IPS DF 6.9 (cell line): Measurements from ENCODE around the gene BTBD7.

Experiments
- DNase-seq: peaks from one replicate; pipeline ENCODE4 v3.0.0-alpha.2; 2013; ENCODE audit warnings: low read depth, low spot score
- H3K27ac ChIP-seq: one replicate; pipeline ENCODE4 v1.5.1; 2013; ENCODE audit warnings: low read length, control low read depth
- H3K27me3 ChIP-seq: 2 replicates; pipeline ENCODE4 v1.6.1; 2013; ENCODE audit warnings: mild to moderate bottlenecking, low read length; ENCODE audit not compliant: control insufficient read depth, insufficient read depth
- H3K36me3 ChIP-seq: 2 replicates; pipeline ENCODE4 v1.6.1; 2013; ENCODE audit warnings: low read length; ENCODE audit not compliant: control insufficient read depth, insufficient read depth
- H3K4me1 ChIP-seq: 2 replicates; pipeline ENCODE4 v1.6.1; 2013; ENCODE audit warnings: low read length; ENCODE audit not compliant: control insufficient read depth, insufficient read depth
- H3K4me3 ChIP-seq: 2 replicates; pipeline ENCODE4 v1.5.1; 2013; ENCODE audit warnings: mild to moderate bottlenecking, low read length
- H3K9me3 ChIP-seq: 2 replicates; pipeline ENCODE4 v1.6.1; 2013; ENCODE audit warnings: low read length, inconsistent platforms; ENCODE audit not compliant: control insufficient read depth, insufficient read depth
- WGBS: extraction: QIAGEN DNeasy Blood & Tissue Kit; methylation state at CpG from one replicate; pipeline ENCODE4 v1.1.7; 2013; ENCODE audit warnings: mixed read lengths, missing lambda C conversion rate; ENCODE audit not compliant: insufficient read length, insufficient coverage; 5-methylcytosine and 5-hydroxymethylcytosine counted together

The BTBD7 gene

GRCh38 chr14:93199031-93199430 is 133.8 kb downstream of the BTBD7 start:
- Histone ChIP-seq H3K9me3 (no peaks in the 10 kb centered on the region), H3K4me1 (no peaks in the 10 kb centered on the region), H3K27ac (no peak overlapping the region), H3K36me3 (no peaks in the 10 kb centered on the region), H3K4me3 (no peak overlapping the region), H3K27me3 (no peaks in the 10 kb centered on the region)
- WGBS = no CpG with 5 or more reads among the region's 4 CpGs
- DNase-seq = no peak

- H3K4me3 ChIP-seq = no peak overlapping the region
- H3K9me3 ChIP-seq = no peaks in the 10 kb centered on the region
- DNase-seq = no peak
- no peak overlapping the region for H3K27ac ChIP-seq
- H3K36me3 ChIP-seq = no peaks in the 10 kb centered on the region
- no CpG with 5 or more reads among the region's 1 CpG for WGBS
- no peaks in the 10 kb centered on the region for H3K4me1 ChIP-seq
- H3K27me3 ChIP-seq = no peaks in the 10 kb centered on the region
These were observed 137.4 kb downstream of the BTBD7 start for GRCh38 chr14:93195316-93195999.
